GM19468 (cell line): ENCODE measurements around the gene LRCOL1.

ENCODE experiments used
- ATAC-seq: cut with Tn5 transposase; IDR thresholded peaks from one replicate; pipeline ENCODE4 v1.9.1; 2021; ENCODE audit warnings: mild to moderate bottlenecking, moderate library complexity, moderate number of reproducible peaks; ENCODE audit not compliant: unreplicated experiment; ENCODE audit errors: extremely low read depth

LRCOL1 gene

GRCh38 chr12:132637811-132638210 is 27.4 kb upstream of the LRCOL1 start:
- no peak for ATAC-seq

GRCh38 chr12:132635076-132635955 is 24.9 kb upstream of the LRCOL1 start:
- ATAC-seq, result no peak

GRCh38 chr12:132634411-132634990 is 24.1 kb upstream of the LRCOL1 start:
- no peak for ATAC-seq

- ATAC-seq, result no peak
Observed at GRCh38 chr12:132633901-132634300, 23.5 kb upstream of the LRCOL1 start.

GRCh38 chr12:132633398-132633797 is 23.0 kb upstream of the LRCOL1 start:
- no peak for ATAC-seq

GRCh38 chr12:132632521-132633228 is 22.3 kb upstream of the LRCOL1 start:
- no peak for ATAC-seq

- ATAC-seq, result no peak
Observed at GRCh38 chr12:132631666-132632065, 21.3 kb upstream of the LRCOL1 start.

GRCh38 chr12:132630672-132631071 is 20.3 kb upstream of the LRCOL1 start:
- ATAC-seq, result no peak

DNA sequence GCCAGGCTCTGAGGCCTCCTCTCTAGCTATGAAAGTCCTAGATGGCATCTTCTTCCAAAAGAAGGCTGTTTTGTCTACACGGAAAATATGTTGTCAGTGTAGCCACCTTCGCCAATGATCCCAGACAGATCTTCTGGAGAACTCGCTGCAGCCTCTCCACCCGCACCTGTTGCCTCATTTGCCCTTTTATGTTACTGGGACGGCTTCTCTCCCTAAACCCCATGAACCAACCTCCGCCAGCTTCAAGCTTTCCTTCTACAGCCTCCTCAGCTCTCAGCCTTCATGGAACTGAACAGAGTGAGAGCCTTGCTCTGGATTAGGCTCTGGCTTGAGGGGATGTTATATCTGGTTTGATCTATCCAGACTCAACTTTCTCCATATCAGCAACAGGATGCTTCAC is 18.9 kb upstream of the LRCOL1 start:
- ATAC-seq, result no peak

DNA sequence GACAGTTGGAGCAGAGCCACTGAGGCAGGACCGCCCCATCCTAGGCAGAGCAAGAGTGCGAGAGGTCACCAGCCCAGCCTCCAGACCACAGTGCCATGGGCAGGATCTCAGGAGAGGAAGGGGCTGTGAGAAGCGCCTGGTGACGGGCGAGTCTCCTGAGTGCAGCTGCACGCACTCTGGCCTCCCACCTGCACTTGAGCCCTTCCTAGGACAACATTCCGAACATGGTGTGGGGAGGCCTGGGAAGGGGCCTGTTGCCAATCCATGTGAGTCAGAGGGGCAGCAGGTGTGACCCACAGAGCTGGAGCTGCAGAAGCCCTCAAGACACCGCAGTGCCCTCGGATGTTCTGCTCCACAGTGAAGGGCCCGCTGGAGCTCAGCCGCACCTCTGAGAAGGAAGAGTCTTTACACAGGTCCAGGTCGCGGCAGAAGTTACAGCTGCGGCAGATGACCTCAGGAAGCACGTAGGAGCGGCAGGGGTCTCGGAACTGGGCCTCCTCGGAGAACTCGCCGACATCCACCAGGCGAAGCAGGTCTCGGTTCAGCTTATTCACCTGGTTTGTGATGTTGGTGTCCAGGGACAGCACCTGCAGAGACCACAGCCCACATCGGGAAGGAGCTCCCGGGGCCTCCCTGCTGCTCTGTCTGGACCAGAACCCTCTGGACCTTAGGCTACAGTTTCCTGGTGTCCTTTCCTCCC is 15.5 kb upstream of the LRCOL1 start:
- no peak for ATAC-seq

- no peak for ATAC-seq
Observed at GRCh38 chr12:132624910-132625630, 14.7 kb upstream of the LRCOL1 start.

- no peak for ATAC-seq
Observed at GRCh38 chr12:132624186-132624855, 13.9 kb upstream of the LRCOL1 start.

DNA sequence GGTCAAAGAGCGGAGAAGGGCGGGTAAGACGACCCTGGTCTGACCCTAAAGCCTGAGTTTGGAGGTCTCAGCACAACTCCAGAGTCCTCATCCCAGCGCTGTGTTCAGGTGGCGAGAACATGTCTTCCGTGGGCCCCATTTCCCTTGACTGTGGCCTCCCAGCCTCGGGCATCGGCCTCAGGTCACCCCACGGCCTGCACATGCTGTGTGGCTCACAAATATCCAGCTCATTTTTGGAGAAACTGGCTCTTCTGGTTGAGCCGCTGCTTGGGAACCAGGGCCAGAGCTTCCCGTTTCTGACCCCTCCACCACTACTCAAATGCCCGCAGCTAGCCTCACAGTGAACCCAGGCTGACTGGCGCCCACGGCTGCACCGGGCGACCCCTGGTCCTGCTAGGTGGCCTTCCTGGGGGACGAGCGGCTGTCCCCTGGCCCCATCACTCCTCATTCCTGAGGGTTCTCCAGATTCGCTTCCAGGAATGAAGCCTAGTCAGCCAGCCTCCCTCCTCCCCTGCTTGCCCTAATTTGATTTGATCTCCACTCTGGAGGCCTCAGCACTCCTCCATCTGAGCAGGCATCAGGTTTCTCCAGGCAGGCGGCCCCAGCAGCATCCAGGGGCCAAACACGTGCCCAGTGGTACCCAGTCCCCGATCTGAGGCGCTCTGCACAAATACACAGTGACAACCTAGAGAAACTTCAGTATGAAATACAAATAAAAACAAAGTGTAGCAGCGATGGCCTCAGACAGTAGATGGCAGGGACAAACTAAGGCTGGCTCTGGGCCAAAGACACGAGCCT is 12.9 kb upstream of the LRCOL1 start:
- ATAC-seq, result no peak

DNA sequence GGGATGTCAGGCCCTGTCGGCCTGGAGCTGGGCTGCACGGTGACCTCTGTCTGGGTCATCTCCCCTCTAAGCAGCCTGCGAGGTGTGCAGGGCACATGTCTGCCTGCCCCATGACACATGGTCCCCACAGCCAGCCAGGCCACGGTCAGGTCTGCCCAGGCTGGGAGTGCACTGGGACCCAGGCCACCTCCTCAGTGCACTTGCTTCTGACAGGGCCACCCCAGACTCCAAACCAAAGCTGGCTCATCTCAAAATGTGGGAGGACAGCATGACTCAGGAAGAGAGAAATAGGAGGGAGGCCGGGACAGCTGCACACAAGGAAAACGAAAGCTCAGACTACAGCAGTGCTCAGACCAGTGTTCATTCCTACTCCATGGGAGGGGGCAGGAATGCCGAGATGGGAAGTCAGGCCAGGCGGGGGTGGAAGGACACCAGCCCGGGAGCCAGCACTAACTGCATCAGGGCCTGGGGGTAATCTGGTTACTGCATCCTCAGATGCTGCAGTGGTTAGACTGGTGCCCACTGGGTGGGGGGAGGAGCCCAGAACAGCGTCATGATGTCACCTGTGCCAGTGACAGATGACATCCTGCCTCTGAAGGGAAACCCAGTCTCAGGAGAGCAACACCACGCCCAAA is 12.2 kb upstream of the LRCOL1 start:
- no peak for ATAC-seq

DNA sequence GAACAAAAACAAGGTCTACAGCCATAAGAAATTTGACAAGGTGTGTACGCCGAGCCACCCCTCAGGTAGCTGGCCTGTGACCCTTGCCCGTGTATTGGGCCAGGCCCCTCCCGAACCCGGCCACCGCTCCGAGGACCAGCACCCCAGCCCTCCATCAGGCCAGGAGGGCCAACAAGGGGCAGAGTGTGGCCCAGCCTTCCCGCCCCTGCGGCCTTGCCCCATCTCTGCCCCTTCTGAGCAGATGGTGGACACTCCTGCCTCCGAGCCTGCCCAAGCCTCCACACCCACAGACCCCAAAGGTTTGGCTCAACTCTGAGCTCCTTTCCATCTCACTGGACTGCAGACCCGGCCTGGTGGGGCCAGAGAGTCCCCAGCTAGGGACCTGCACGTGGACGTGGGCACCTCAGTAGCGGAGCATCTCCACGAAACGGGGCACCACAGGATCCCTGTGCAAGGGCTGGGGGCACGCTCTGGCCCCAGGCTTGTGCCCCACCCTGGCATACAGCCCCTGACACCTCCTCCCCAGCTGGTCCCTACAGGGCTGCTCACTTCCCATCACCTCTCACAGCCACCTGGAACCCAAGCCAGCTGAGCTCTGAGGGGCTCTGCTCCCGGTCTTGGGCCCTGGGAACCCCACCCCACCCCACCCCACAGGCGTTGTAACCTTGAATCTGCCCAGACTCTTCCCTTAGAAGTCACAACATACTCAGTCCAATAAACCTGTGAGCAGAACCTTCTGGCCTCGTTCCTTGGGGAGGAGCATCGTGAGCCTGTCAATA is 11.5 kb upstream of the LRCOL1 start:
- no peak for ATAC-seq

- no peak for ATAC-seq
Observed at GRCh38 chr12:132620899-132621656, 10.7 kb upstream of the LRCOL1 start.
